Naive thymus-derived CD8-positive, alpha-beta T cell (primary cell): ENCODE data around the gene RASSF3. TPM values are rescaled to one million over a fixed set of nuclear protein-coding genes. Genes with fewer than 3 reads are reported as not detected.

Experiments
- ATAC-seq, 2 donors: fragments of 150-1000 bp; cut with Tn5 transposase in 1 of 2; sonication (Bioruptor Pico), chemical (Tn5 transposase) in 1 of 2; 1 replicate in 1 of 2; 2 replicates in 1 of 2; pipeline ENCODE4 v1.10.0; 2021; ENCODE audit warnings: mild to moderate bottlenecking in 2 of 2, moderate library complexity in 2 of 2
- POLR2A ChIA-PET: fragments of 350-600 bp; sonication (Branson Sonifier 250); formaldehyde crosslinking; loops from one replicate; lab custom pipeline; 2021; ENCODE audit warnings: antibody characterized with exemption; lab: Charles Lee
- DNase-seq, 10 donors: peaks; one replicate each; pipeline versions ENCODE4 v3.0.0 to v3.0.0-alpha.2; 2020 to 2022
- H3K27ac Mint-ChIP-seq, 10 donors: one replicate each; pipeline ENCODE4 v1.8.0; 2020 to 2022; ENCODE audit warnings: mild to moderate bottlenecking in 10 of 10, mixed read lengths in 10 of 10, moderate library complexity in 4 of 10, inconsistent platforms in 1 of 10
- H3K27me3 Mint-ChIP-seq, 5 donors: one replicate each; pipeline ENCODE4 v1.8.0; 2021 to 2022; ENCODE audit warnings: mixed read lengths in 5 of 5
- H3K36me3 Mint-ChIP-seq, 3 donors: one replicate each; pipeline ENCODE4 v1.8.0; 2020 to 2022; ENCODE audit warnings: mixed read lengths in 3 of 3, mild to moderate bottlenecking in 2 of 3, inconsistent platforms in 1 of 3
- H3K4me1 Mint-ChIP-seq, 4 donors: one replicate each; pipeline ENCODE4 v1.8.0; 2021 to 2022; ENCODE audit warnings: mixed read lengths in 4 of 4
- H3K4me3 Mint-ChIP-seq, 10 donors: one replicate each; pipeline ENCODE4 v1.8.0; 2020 to 2022; ENCODE audit warnings: mild to moderate bottlenecking in 10 of 10, mixed read lengths in 10 of 10, moderate library complexity in 6 of 10, inconsistent platforms in 1 of 10
- H3K9me3 Mint-ChIP-seq, 9 donors: one replicate each; pipeline ENCODE4 v1.8.0; 2020 to 2022; ENCODE audit warnings: mixed read lengths in 9 of 9, mild to moderate bottlenecking in 3 of 9, inconsistent platforms in 1 of 9, moderate library complexity in 1 of 9
- polyA plus RNA-seq, 3 donors: library from polyadenylated mRNA; unstranded; fragments of 300-500 nt; fragmentation: Illumina TruSeq; gene quantifications; one replicate each; pipeline ENCODE4 v1.2.3, GENCODE V29; 2021
- total RNA-seq, 8 experiments: library from RNA in 2 of 8; stranded (reverse) in 2 of 8; gene quantifications; one replicate each; pipeline ENCODE4 v1.2.3 and lab custom pipeline; 2021 to 2026

RASSF3 gene
- total and polyA plus RNA-seq, 5 experiments from 2014 or later: 5.5 to 177 (median 7.8) TPM

GRCh38 chr12:64658892-64659481 lies 48.7 kb downstream of the RASSF3 start:
- Mint-ChIP-seq H3K27me3 (no peaks in the 10 kb centered on the region), H3K4me3 (peak overlapping the region in 9 of 10 donors; percentile 36 to 76 (median 59)), H3K9me3 (no peaks in the 10 kb centered on the region), H3K36me3 (peaks cover 0 to 32% (median 5%) of the 10 kb centered on the region in 3 donors), H3K4me1 (peaks cover 46 to 90% (median 86%) of the 10 kb centered on the region in 4 donors), H3K27ac (peak overlapping the region; percentile 67 to 95 (median 90))
- ATAC-seq (no peak), DNase-seq (no peak)
- POLR2A ChIA-PET: interaction anchor here (0.6 to 2.1 kb wide), 5 partner anchors 10 to 44 kb away, joined by 3 to 20 read pairs (median 3); no protein-coding TSS in a partner anchor

DNA sequence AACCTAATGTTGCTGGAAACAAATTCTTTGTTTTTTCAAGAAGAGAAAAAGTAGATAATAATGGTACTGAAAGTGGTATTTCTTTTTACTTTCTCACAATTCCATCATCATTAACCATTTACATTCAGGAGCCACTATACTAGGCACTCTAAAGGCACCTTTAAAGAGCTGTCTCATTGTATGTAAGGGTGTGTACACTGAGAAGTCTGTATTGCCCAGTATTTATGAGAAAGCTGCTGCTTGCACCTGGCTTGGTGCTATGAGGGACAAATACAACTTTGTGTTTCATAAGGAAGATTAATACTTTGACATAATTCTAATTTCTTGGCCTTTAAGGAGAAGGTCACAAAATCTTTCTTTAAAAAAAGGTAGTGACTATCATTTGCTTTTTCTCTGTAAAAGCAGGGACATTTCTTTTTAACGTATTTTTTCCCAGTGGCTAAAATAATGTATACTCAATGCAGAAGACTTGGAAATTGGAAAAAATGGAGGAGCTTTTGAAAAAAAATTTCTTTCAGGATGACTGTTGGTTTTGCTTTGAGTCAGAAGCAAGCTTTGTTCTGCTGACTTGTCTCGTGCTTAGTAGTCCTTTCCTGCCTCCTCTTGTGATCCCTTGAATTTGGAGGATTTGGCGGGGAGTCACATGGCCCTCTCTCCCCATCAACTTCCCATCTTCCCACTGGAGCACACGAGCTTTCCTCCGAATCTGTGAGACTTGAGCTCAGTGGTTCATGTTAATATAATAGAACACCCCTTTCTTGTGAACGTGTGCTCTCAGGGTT lies 50.1 kb downstream of the RASSF3 start:
- DNase-seq (no peak), ATAC-seq (no peak)
- Mint-ChIP-seq H3K27me3 (no peaks in the 10 kb centered on the region), H3K4me1 (peaks cover 43 to 95% (median 81%) of the 10 kb centered on the region in 4 donors), H3K36me3 (peaks cover 0 to 27% (median 5%) of the 10 kb centered on the region in 3 donors), H3K27ac (peak overlapping the region; percentile 63 to 92 (median 86)), H3K4me3 (peak overlapping the region in 9 of 10 donors; percentile 9 to 68 (median 22)), H3K9me3 (no peaks in the 10 kb centered on the region)
- POLR2A ChIA-PET: interaction anchor here (0.6 to 2.4 kb wide), 9 partner anchors 8 to 49 kb away, joined by 3 to 11 read pairs (median 5); no protein-coding TSS in a partner anchor

GRCh38 chr12:64663015-64663414 lies 52.7 kb downstream of the RASSF3 start:
- no peaks in the 10 kb centered on the region for H3K27me3 Mint-ChIP-seq
- ATAC-seq (no peak), DNase-seq (no peak)
- H3K4me3 Mint-ChIP-seq: peak overlapping the region in 4 of 10 donors; percentile 2 to 37 (median 15)
- H3K4me1 Mint-ChIP-seq: peaks cover 43 to 96% (median 83%) of the 10 kb centered on the region in 4 donors
- POLR2A ChIA-PET: interaction anchor here (0.6 to 3.5 kb wide), 4 partner anchors 26 to 76 kb away, joined by 3 to 23 read pairs (median 4); partner anchors contain the start of gene RASSF3
- H3K27ac Mint-ChIP-seq: peak overlapping the region; percentile 67 to 99 (median 88)
- H3K36me3 Mint-ChIP-seq: peaks cover 0 to 16% (median 3%) of the 10 kb centered on the region in 3 donors
- no peaks in the 10 kb centered on the region for H3K9me3 Mint-ChIP-seq

DNA sequence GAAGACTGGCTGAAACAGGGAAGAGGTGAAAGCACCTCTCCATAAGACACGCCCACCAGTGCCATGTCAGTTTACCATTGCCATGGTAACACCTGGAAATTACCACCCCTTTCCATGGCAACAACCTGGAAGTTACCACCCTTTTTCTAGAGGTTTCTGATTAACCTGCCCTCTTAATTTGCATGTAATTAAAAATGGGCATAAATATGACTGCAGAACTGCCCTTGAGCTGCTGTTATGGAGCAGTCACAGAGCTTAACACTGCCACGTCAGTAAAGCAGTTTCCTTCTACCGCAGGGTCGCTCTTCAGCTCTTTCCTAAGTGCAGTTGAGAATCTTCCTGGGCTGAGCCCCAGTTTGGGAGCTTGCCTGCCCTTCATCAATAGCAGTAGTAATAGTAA lies 55.2 kb downstream of the RASSF3 start:
- peak; percentile 23 to 32 for ATAC-seq
- H3K4me3 Mint-ChIP-seq: peak overlapping the region; percentile 50 to 95 (median 83)

GRCh38 chr12:64666054-64666914 lies 56.0 kb downstream of the RASSF3 start:
- DNase-seq (no peak), ATAC-seq (no peak)
- POLR2A ChIA-PET: interaction anchor here (0.9 to 17.5 kb wide), 5 partner anchors 8 to 56 kb away, joined by 3 to 684 read pairs (median 5); partner anchors contain the start of gene RASSF3
- H3K27ac Mint-ChIP-seq: peak overlapping the region; percentile 85 to 100 (median 98)
- H3K27me3 Mint-ChIP-seq: no peaks in the 10 kb centered on the region
- H3K4me3 Mint-ChIP-seq: peak overlapping the region; percentile 50 to 95 (median 83)
- H3K36me3 Mint-ChIP-seq: peaks cover 0 to 11% (median 0%) of the 10 kb centered on the region in 3 donors
- peaks cover 47 to 97% (median 80%) of the 10 kb centered on the region in 4 donors for H3K4me1 Mint-ChIP-seq
- no peaks in the 10 kb centered on the region for H3K9me3 Mint-ChIP-seq

More for the DNA sequence above, 55.2 kb downstream of the RASSF3 start:
- no peaks in the 10 kb centered on the region for H3K9me3 Mint-ChIP-seq
- H3K27ac Mint-ChIP-seq: peak overlapping the region; percentile 85 to 100 (median 98)
- H3K27me3 Mint-ChIP-seq: no peaks in the 10 kb centered on the region
- peaks cover 0 to 15% (median 0%) of the 10 kb centered on the region in 3 donors for H3K36me3 Mint-ChIP-seq
- peaks cover 46 to 97% (median 79%) of the 10 kb centered on the region in 4 donors for H3K4me1 Mint-ChIP-seq
- DNase-seq: peak in 7 of 10 donors; percentile 20 to 73 (median 62)
- POLR2A ChIA-PET: interaction anchor here (0.9 to 17.5 kb wide), 5 partner anchors 9 to 56 kb away, joined by 3 to 684 read pairs (median 5); partner anchors contain the start of gene RASSF3

- ATAC-seq: no peak
- H3K36me3 Mint-ChIP-seq: peaks cover 0 to 11% (median 0%) of the 10 kb centered on the region in 3 donors
- no peaks in the 10 kb centered on the region for H3K27me3 Mint-ChIP-seq
- no peak for DNase-seq
- H3K9me3 Mint-ChIP-seq: no peaks in the 10 kb centered on the region
- POLR2A ChIA-PET: interaction anchor here (0.6 to 17.5 kb wide), 7 partner anchors 8 to 112 kb away, joined by 3 to 684 read pairs (median 7); partner anchors contain the start of gene RASSF3
- H3K4me3 Mint-ChIP-seq: peak overlapping the region; percentile 46 to 95 (median 92)
- H3K27ac Mint-ChIP-seq: peak overlapping the region; percentile 85 to 100 (median 98)
- peaks cover 47 to 97% (median 80%) of the 10 kb centered on the region in 4 donors for H3K4me1 Mint-ChIP-seq
Observed at GRCh38 chr12:64667793-64668192, 57.5 kb downstream of the RASSF3 start.

DNA sequence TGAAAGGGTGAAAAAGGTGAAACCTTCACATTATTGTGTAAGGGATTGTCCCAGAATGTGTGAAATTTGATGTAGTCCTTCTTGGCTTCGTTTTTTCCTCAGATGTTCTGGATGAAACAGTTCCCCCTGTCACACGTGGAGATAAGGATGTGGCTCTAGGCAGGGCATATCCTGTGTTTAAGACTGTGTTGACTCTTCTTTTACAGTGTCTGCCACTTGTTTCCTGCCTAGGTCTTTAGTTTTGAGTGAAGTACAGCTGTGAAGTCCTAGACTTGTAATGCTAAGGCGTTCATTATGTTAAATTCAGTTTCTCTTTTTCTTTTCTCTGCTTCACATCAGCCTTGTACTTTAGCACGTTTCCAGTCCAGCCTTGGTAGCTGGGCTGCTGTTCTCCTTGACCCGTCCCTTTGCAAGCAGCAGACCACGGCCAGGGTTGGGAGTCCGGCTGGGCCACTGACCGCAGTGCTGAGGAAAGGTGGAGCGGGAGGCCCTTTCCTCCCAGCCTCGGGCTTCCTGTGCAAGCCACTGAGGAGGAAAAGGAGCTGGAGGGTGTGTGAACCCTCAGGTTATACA lies 59.1 kb downstream of the RASSF3 start:
- Mint-ChIP-seq H3K27ac (peak overlapping the region; percentile 85 to 100 (median 98)), H3K4me3 (peak overlapping the region; percentile 87 to 95 (median 92)), H3K27me3 (no peaks in the 10 kb centered on the region), H3K4me1 (peaks cover 53 to 97% (median 86%) of the 10 kb centered on the region in 4 donors), H3K9me3 (no peaks in the 10 kb centered on the region), H3K36me3 (peaks cover 0 to 9% (median 0%) of the 10 kb centered on the region in 3 donors)
- DNase-seq (peak in 9 of 10 donors; percentile 33 to 87 (median 60)), ATAC-seq (peak; percentile 83 to 90)
- POLR2A ChIA-PET: interaction anchor here (0.5 to 17.5 kb wide), 15 partner anchors 9 to 126 kb away, joined by 3 to 684 read pairs (median 5); partner anchors contain the start of gene RASSF3

GRCh38 chr12:64670019-64670418 lies 59.7 kb downstream of the RASSF3 start:
- POLR2A ChIA-PET: interaction anchor here (0.5 to 17.5 kb wide), 15 partner anchors 9 to 125 kb away, joined by 3 to 684 read pairs (median 5); partner anchors contain the start of gene RASSF3
- DNase-seq (peak in 1 of 10 donors; percentile 34), ATAC-seq (no peak)
- H3K4me1 Mint-ChIP-seq: peaks cover 57 to 95% (median 89%) of the 10 kb centered on the region in 4 donors
- peak overlapping the region; percentile 87 to 95 (median 92) for H3K4me3 Mint-ChIP-seq
- no peaks in the 10 kb centered on the region for H3K27me3 Mint-ChIP-seq
- H3K9me3 Mint-ChIP-seq: no peaks in the 10 kb centered on the region
- peak overlapping the region; percentile 85 to 100 (median 98) for H3K27ac Mint-ChIP-seq
- H3K36me3 Mint-ChIP-seq: peaks cover 0 to 9% (median 0%) of the 10 kb centered on the region in 3 donors

GRCh38 chr12:64670919-64671639 lies 60.8 kb downstream of the RASSF3 start:
- H3K4me1 Mint-ChIP-seq: peaks cover 56 to 94% (median 88%) of the 10 kb centered on the region in 4 donors

DNA sequence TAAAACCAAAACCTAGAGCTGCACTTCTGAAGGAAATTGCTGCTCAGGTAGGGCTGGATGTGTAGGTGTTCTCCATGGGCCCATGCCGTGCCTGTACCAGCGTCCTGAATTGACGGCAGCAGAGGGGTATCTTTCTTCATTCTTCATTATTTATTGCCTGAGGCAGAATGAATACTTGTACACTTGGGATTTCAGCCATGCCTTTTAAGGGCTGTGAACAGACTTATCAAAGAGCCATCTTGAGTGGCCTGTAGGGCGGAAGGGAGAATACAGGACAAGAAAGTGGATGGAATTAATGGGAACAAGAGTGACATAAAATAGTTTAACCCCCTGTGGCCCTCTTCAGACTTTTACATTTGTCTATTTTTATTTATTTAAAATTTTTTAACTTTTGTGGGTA lies 61.4 kb downstream of the RASSF3 start:
- Mint-ChIP-seq H3K36me3 (peaks cover 0 to 9% (median 0%) of the 10 kb centered on the region in 3 donors), H3K4me1 (peaks cover 51 to 93% (median 86%) of the 10 kb centered on the region in 4 donors), H3K27me3 (no peaks in the 10 kb centered on the region), H3K9me3 (no peaks in the 10 kb centered on the region), H3K27ac (peak overlapping the region; percentile 85 to 100 (median 98)), H3K4me3 (peak overlapping the region; percentile 65 to 95 (median 92))
- ATAC-seq (no peak), DNase-seq (no peak)
- POLR2A ChIA-PET: interaction anchor here (1.2 to 21.4 kb wide), 4 partner anchors 13 to 122 kb away, joined by 3 to 684 read pairs (median 187); partner anchors contain the start of gene RASSF3

More at GRCh38 chr12:64670919-64671639, 60.8 kb downstream of the RASSF3 start:
- POLR2A ChIA-PET: interaction anchor here (0.8 to 17.5 kb wide), 4 partner anchors 13 to 63 kb away, joined by 3 to 684 read pairs (median 59); partner anchors contain the start of gene RASSF3
- no peak for DNase-seq
- peak overlapping the region; percentile 85 to 100 (median 98) for H3K27ac Mint-ChIP-seq
- H3K9me3 Mint-ChIP-seq: no peaks in the 10 kb centered on the region
- no peaks in the 10 kb centered on the region for H3K27me3 Mint-ChIP-seq
- ATAC-seq: no peak
- H3K4me3 Mint-ChIP-seq: peak overlapping the region; percentile 87 to 95 (median 92)
- peaks cover 0 to 9% (median 0%) of the 10 kb centered on the region in 3 donors for H3K36me3 Mint-ChIP-seq
